ENCODE results near the gene HBA2. TPM values are rescaled to one million over a fixed set of nuclear protein-coding genes. Genes with fewer than 3 reads are reported as not detected.

The HBA2 gene
- total RNA-seq, 2 experiments from 2014 or later, result not detected

- intact Hi-C loops (cut with DNase I, micrococcal nuclease), result no loop called here
- H3K4me1 Mint-ChIP-seq (ENCODE audit: low read depth), result peaks cover 13% of the 10 kb centered on the region
- CTCF ChIA-PET, result no interaction called here
Measured at GRCh38 chr16:177394-177822, 4.7 kb downstream of the HBA2 start.

GRCh38 chr16:177981-178667, 5.4 kb downstream of the HBA2 start:
- Histone ChIP-seq H3K36me3 (ENCODE audit: insufficient read depth, low read length) (no peaks in the 10 kb centered on the region), H3K4me3 (ENCODE audit: low read length) (no peak overlapping the region), H3K4me1 (ENCODE audit: insufficient read depth, low read length) (peaks cover 28% of the 10 kb centered on the region), H3K9me3 (ENCODE audit: control insufficient read depth in 1 of 2, insufficient read depth in 1 of 2, low read length in 2 of 2) (peaks cover 0 to 6% of the 10 kb centered on the region in 2 experiments), H3K27ac (ENCODE audit: low read depth in 1 of 2, low read length in 2 of 2) (no peak overlapping the region), H3K27me3 (ENCODE audit: control insufficient read depth in 1 of 2, insufficient read depth in 2 of 2, low read length in 2 of 2) (peaks cover 42 to 51% of the 10 kb centered on the region in 2 experiments)
- H3K27me3 Mint-ChIP-seq, result peaks cover 52% of the 10 kb centered on the region
- no peaks in the 10 kb centered on the region for H3K9me3 Mint-ChIP-seq
- H3K27ac Mint-ChIP-seq, result no peak overlapping the region
- intact Hi-C loops (cut with DNase I, micrococcal nuclease), result no loop called here
- DNase-seq (no peak), ATAC-seq (ENCODE audit: poor library complexity) (no peak)
- peaks cover 13% of the 10 kb centered on the region for H3K4me1 Mint-ChIP-seq (ENCODE audit: low read depth)
- peak overlapping the region; percentile 20 for H3K4me3 Mint-ChIP-seq
- ChIA-PET POLR2A (no interaction called here), CTCF (no interaction called here)
- TF ChIP-seq, protein P1, sequence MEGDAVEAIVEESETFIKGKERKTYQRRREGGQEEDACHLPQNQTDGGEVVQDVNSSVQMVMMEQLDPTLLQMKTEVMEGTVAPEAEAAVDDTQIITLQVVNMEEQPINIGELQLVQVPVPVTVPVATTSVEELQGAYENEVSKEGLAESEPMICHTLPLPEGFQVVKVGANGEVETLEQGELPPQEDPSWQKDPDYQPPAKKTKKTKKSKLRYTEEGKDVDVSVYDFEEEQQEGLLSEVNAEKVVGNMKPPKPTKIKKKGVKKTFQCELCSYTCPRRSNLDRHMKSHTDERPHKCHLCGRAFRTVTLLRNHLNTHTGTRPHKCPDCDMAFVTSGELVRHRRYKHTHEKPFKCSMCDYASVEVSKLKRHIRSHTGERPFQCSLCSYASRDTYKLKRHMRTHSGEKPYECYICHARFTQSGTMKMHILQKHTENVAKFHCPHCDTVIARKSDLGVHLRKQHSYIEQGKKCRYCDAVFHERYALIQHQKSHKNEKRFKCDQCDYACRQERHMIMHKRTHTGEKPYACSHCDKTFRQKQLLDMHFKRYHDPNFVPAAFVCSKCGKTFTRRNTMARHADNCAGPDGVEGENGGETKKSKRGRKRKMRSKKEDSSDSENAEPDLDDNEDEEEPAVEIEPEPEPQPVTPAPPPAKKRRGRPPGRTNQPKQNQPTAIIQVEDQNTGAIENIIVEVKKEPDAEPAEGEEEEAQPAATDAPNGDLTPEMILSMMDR (IDR thresholded peaks at IDR 0.05), result no peak
- H3K36me3 Mint-ChIP-seq (ENCODE audit: low read depth), result no peaks in the 10 kb centered on the region

More at GRCh38 chr16:177394-177822, 4.7 kb downstream of the HBA2 start:
- peak overlapping the region; percentile 20 for H3K4me3 Mint-ChIP-seq
- Histone ChIP-seq H3K27me3 (ENCODE audit: control insufficient read depth in 1 of 2, insufficient read depth in 2 of 2, low read length in 2 of 2) (peaks cover 42 to 51% of the 10 kb centered on the region in 2 experiments), H3K9me3 (ENCODE audit: control insufficient read depth in 1 of 2, insufficient read depth in 1 of 2, low read length in 2 of 2) (peaks cover 0 to 6% of the 10 kb centered on the region in 2 experiments), H3K4me1 (ENCODE audit: insufficient read depth, low read length) (peaks cover 29% of the 10 kb centered on the region), H3K36me3 (ENCODE audit: insufficient read depth, low read length) (no peaks in the 10 kb centered on the region), H3K27ac (ENCODE audit: low read depth in 1 of 2, low read length in 2 of 2) (no peak overlapping the region), H3K4me3 (ENCODE audit: low read length) (no peak overlapping the region)
- H3K27ac Mint-ChIP-seq, result no peak overlapping the region
- no peaks in the 10 kb centered on the region for H3K36me3 Mint-ChIP-seq (ENCODE audit: low read depth)
- no peaks in the 10 kb centered on the region for H3K9me3 Mint-ChIP-seq
- ATAC-seq (ENCODE audit: poor library complexity), result no peak
- POLR2A ChIA-PET, result no interaction called here
- TF ChIP-seq, protein P1 (IDR thresholded peaks at IDR 0.05), result no peak
- DNase-seq, result no peak
- peaks cover 52% of the 10 kb centered on the region for H3K27me3 Mint-ChIP-seq

GRCh38 chr16:178668-179015, 6.0 kb downstream of the HBA2 start:
- no peak overlapping the region for H3K4me3 Mint-ChIP-seq
- POLR2A ChIA-PET, result no interaction called here

More at GRCh38 chr16:178668-179015, 6.0 kb downstream of the HBA2 start:
- Mint-ChIP-seq H3K36me3 (ENCODE audit: low read depth) (no peaks in the 10 kb centered on the region), H3K9me3 (no peaks in the 10 kb centered on the region), H3K4me1 (ENCODE audit: low read depth) (peaks cover 13% of the 10 kb centered on the region), H3K27ac (no peak overlapping the region), H3K27me3 (peaks cover 49% of the 10 kb centered on the region)
- no peaks in the 10 kb centered on the region for H3K36me3 ChIP-seq (ENCODE audit: insufficient read depth, low read length)
- H3K27ac ChIP-seq (ENCODE audit: low read depth in 1 of 2, low read length in 2 of 2), result no peak overlapping the region
- TF ChIP-seq, protein P1 (IDR thresholded peaks at IDR 0.05), result no peak
- intact Hi-C loops (cut with DNase I, micrococcal nuclease), result no loop called here
- CTCF ChIA-PET, result no interaction called here
- no peak overlapping the region for H3K4me3 ChIP-seq (ENCODE audit: low read length)
- peaks cover 0 to 6% of the 10 kb centered on the region in 2 experiments for H3K9me3 ChIP-seq (ENCODE audit: control insufficient read depth in 1 of 2, insufficient read depth in 1 of 2, low read length in 2 of 2)
- H3K27me3 ChIP-seq (ENCODE audit: control insufficient read depth in 1 of 2, insufficient read depth in 2 of 2, low read length in 2 of 2), result peaks cover 42 to 47% of the 10 kb centered on the region in 2 experiments
- DNase-seq (no peak), ATAC-seq (ENCODE audit: poor library complexity) (no peak)
- H3K4me1 ChIP-seq (ENCODE audit: insufficient read depth, low read length), result peaks cover 25% of the 10 kb centered on the region
